ENCODE data around the gene ENSA.

DNA sequence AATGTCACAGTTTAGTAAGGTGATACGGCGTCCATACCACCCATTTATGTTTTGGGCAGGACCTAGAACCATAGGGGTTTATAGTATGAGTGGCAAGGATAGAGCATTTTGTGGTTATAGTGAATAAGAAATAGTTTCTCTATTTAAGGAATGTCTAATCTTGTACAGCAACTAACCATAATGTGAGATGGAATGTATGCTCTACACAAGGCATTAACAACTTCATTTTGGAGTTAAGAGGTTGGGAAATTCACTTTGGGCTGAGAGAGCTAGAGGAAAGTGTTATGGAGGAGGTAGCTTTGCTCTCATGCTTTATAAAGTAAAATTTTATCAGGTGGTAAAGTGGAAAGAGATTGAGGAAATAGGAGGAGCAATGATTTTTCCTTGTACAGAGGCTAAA is 47.0 kb downstream of the ENSA start:
- TF ChIP-seq, protein P1, sequence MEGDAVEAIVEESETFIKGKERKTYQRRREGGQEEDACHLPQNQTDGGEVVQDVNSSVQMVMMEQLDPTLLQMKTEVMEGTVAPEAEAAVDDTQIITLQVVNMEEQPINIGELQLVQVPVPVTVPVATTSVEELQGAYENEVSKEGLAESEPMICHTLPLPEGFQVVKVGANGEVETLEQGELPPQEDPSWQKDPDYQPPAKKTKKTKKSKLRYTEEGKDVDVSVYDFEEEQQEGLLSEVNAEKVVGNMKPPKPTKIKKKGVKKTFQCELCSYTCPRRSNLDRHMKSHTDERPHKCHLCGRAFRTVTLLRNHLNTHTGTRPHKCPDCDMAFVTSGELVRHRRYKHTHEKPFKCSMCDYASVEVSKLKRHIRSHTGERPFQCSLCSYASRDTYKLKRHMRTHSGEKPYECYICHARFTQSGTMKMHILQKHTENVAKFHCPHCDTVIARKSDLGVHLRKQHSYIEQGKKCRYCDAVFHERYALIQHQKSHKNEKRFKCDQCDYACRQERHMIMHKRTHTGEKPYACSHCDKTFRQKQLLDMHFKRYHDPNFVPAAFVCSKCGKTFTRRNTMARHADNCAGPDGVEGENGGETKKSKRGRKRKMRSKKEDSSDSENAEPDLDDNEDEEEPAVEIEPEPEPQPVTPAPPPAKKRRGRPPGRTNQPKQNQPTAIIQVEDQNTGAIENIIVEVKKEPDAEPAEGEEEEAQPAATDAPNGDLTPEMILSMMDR (IDR thresholded peaks at IDR 0.05) = no peak
- no peak for TF ChIP-seq POLR2A (IDR thresholded peaks at IDR 0.05)

Data from right lobe of liver (tissue), 4 donors.